ENCODE data around the gene TRAPPC2L.

Gene TRAPPC2L

DNA sequence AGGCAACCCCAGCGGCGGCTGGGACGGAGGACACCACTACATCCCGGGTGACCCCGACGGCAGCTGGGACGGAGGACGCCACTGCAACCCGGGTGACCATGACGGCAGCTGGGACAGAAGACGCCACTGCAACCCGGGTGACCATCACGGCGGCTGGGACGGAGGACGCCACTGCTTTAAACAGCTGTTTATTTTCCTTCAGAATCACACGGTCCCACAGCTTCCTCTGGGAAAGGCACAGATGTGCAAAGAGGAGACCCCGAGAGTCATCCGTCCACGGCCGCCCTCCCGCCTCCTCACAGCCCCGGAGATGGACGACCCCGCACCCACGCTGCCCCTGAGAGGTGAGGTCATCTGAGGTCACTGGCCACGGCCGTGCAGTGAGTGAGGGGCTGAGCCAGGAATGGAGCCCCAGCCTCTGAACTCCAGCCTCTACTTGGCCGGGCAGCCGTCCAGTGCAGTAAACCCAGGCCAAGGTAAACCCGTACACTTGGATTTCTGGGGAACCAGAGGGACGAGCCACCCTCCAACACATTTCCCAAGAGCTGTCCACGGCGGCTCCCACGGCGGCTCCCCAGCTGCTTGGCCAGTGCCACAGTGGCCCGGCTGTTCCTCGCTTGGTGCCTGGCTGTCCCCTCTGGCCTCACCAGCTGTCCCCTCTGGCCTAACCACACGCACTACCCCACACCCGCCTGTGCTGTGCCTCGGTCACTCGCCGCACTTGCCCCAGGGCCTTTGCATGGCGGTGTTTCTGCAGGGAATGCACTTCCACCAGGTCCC, 52.7 kb downstream of the TRAPPC2L start:
- DNase-seq (ENCODE audit: low spot score): no peak

GRCh38 chr16:88910284-88911135, 53.6 kb downstream of the TRAPPC2L start:
- DNase-seq (ENCODE audit: low spot score): no peak

DNA sequence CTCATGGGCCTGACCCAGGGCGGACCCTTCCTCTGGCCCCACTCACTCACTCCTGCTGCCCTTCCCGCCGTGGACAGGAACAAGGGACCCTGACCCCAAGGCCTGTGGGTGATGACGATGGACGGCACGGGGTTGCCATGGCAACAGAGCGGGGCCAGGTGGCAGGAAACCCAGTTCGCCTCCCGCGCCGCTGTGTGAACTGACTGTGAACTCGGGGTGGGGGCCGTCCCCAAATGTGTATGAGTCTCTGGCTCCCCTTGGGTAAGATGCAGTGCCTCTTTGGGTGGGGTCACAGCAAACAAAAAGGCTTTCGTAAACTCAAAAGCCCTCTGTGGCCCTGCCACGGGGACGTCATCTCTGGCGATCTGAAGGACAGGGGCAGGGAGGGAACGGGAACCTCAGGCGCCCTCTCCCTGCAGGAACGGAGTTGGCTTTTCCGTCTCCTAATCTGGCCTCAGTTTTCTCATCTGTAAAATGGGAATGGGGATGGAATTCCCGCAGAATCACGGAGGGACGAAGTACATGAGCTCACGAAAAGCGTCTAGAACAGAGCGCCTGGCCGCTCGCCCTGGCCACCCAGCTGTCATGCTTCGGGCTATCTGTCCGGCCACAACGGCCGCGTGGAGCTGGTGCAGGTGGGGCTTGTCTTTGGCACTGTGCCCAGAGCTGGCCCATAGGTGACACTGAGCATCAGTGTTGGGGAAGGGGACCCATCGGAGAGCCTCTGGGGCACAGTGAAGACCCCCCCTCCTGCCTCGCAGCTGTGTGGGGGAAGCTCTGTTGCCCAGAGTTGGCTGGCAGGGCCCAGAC, 54.4 kb downstream of the TRAPPC2L start:
- no peak for DNase-seq (ENCODE audit: low spot score)

- no peak for DNase-seq (ENCODE audit: low spot score)
Measured at GRCh38 chr16:88911946-88912310, 55.0 kb downstream of the TRAPPC2L start.

Measured in cerebellar cortex (tissue), 1 donor.